ENCODE measurements around the gene LSM14A.

Gene LSM14A

DNA sequence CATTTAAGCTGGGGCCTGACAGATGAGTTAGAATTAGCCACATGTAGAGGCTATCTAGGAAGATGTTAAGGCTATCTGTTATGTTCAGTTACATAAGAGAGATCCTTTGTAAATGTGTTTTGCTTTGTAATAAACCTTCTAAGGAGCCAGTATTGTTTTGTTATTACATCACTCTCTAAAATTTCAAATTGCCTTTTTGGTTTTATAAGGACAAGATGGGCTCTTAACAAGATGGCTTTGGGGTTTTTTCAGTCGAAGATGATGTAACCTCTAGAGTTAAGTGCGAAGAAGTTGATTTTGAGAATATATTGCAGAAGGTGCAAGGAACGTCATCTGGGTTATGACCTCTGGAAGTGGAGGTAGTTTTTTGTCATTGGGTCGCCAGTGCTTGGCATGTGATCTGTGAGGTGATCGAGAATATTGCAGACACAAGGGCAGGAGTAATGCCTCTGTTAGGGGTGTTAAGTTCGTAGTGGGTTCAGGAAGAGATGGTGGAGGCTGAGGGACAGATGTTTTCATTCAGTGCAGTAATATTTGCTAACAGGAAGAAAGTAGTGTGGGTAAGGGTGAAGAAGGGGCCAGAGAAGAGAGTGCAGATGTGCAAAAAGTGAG, 12.7 kb downstream of the LSM14A start:
- TF ChIP-seq, protein P1, sequence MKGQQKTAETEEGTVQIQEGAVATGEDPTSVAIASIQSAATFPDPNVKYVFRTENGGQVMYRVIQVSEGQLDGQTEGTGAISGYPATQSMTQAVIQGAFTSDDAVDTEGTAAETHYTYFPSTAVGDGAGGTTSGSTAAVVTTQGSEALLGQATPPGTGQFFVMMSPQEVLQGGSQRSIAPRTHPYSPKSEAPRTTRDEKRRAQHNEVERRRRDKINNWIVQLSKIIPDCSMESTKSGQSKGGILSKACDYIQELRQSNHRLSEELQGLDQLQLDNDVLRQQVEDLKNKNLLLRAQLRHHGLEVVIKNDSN (IDR thresholded peaks at IDR 0.05) = no peak
- TF ChIP-seq FOXM1 (IDR thresholded peaks at IDR 0.05; ENCODE audit: borderline replicate concordance, low read depth) (no peak), EP300 (IDR thresholded peaks at IDR 0.05; ENCODE audit: borderline replicate concordance) (no peak), RAD21 (IDR thresholded peaks at IDR 0.05; ENCODE audit: low read depth) (no peak), ZBTB7A (IDR thresholded peaks at IDR 0.05; ENCODE audit: low read depth) (no peak)

DNA sequence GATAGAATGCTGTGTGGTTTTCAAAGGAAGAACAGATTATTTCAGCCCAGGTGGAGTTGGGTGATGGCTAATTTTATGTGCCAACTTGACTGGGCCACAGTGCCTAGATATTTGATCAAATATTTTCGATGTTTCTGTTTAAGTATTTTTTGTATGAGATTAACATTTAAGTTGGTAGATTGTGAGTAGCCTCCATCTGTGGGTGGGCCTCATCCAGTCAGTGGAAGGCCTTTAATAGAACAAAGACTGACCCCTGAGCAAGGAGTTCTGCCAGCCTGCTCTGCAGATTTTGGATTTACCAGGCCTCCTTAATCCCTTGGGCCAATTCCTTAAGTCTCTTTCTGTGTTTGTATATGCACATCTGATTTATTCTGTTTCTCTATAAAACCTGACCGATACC, 13.9 kb downstream of the LSM14A start:
- TF ChIP-seq NFIC (IDR thresholded peaks at IDR 0.05) = no peak
- TF ChIP-seq, protein P2, sequence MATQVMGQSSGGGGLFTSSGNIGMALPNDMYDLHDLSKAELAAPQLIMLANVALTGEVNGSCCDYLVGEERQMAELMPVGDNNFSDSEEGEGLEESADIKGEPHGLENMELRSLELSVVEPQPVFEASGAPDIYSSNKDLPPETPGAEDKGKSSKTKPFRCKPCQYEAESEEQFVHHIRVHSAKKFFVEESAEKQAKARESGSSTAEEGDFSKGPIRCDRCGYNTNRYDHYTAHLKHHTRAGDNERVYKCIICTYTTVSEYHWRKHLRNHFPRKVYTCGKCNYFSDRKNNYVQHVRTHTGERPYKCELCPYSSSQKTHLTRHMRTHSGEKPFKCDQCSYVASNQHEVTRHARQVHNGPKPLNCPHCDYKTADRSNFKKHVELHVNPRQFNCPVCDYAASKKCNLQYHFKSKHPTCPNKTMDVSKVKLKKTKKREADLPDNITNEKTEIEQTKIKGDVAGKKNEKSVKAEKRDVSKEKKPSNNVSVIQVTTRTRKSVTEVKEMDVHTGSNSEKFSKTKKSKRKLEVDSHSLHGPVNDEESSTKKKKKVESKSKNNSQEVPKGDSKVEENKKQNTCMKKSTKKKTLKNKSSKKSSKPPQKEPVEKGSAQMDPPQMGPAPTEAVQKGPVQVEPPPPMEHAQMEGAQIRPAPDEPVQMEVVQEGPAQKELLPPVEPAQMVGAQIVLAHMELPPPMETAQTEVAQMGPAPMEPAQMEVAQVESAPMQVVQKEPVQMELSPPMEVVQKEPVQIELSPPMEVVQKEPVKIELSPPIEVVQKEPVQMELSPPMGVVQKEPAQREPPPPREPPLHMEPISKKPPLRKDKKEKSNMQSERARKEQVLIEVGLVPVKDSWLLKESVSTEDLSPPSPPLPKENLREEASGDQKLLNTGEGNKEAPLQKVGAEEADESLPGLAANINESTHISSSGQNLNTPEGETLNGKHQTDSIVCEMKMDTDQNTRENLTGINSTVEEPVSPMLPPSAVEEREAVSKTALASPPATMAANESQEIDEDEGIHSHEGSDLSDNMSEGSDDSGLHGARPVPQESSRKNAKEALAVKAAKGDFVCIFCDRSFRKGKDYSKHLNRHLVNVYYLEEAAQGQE (IDR thresholded peaks at IDR 0.05; ENCODE audit: low read depth) = no peak
- TF ChIP-seq CEBPB (IDR thresholded peaks at IDR 0.05) = no peak
- no peak for TF ChIP-seq ZBTB7A (IDR thresholded peaks at IDR 0.05; ENCODE audit: low read depth)
- TF ChIP-seq CREB1 (IDR thresholded peaks at IDR 0.05; ENCODE audit: low read depth) = no peak
- no peak for TF ChIP-seq EGR1 (IDR thresholded peaks at IDR 0.05)
- TF ChIP-seq FOXM1 (IDR thresholded peaks at IDR 0.05; ENCODE audit: borderline replicate concordance, low read depth) = no peak
- TF ChIP-seq TAF1 (IDR thresholded peaks at IDR 0.05; ENCODE audit: low read depth) = no peak
- TF ChIP-seq YY1 (IDR thresholded peaks at IDR 0.05; ENCODE audit: low read depth) = no peak
- TF ChIP-seq, protein P3, sequence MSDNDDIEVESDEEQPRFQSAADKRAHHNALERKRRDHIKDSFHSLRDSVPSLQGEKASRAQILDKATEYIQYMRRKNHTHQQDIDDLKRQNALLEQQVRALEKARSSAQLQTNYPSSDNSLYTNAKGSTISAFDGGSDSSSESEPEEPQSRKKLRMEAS (IDR thresholded peaks at IDR 0.05) = no peak
- TF ChIP-seq, protein P1 (IDR thresholded peaks at IDR 0.05) = no peak
- TF ChIP-seq TEAD4 (IDR thresholded peaks at IDR 0.05) = no peak
- TF ChIP-seq TCF12 (IDR thresholded peaks at IDR 0.05; ENCODE audit: low read depth) = no peak

DNA sequence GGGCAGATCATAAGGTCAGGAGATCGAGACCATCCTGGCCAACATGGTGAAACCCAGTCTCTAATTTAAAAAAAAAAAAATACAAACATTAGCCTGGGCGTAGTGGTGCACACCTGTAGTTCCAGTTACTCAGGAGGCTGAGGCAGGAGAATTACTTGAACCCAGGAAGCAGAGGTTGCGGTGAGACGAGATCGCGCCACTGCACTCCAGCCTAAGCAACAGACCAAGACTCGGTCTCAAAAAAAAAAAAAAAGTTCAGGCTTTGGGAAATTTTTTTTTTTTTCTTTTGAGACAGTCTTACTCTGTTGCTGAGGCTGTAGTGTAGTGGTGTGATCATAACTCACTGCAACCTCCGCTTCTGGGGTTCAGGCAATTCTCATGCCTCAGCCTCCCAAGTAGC, 14.7 kb downstream of the LSM14A start:
- TF ChIP-seq RAD21 (IDR thresholded peaks at IDR 0.05; ENCODE audit: low read depth) (no peak), ZBTB7A (IDR thresholded peaks at IDR 0.05; ENCODE audit: low read depth) (no peak), NFIC (IDR thresholded peaks at IDR 0.05) (no peak), TCF12 (IDR thresholded peaks at IDR 0.05; ENCODE audit: low read depth) (no peak), CREB1 (IDR thresholded peaks at IDR 0.05; ENCODE audit: low read depth) (no peak), EP300 (IDR thresholded peaks at IDR 0.05; ENCODE audit: borderline replicate concordance) (no peak), CEBPB (IDR thresholded peaks at IDR 0.05) (no peak), YY1 (IDR thresholded peaks at IDR 0.05; ENCODE audit: low read depth) (no peak), TEAD4 (IDR thresholded peaks at IDR 0.05) (no peak), EGR1 (IDR thresholded peaks at IDR 0.05) (no peak), TAF1 (IDR thresholded peaks at IDR 0.05; ENCODE audit: low read depth) (no peak), FOXM1 (IDR thresholded peaks at IDR 0.05; ENCODE audit: borderline replicate concordance, low read depth) (no peak)
- TF ChIP-seq, protein P3 (IDR thresholded peaks at IDR 0.05) = no peak
- TF ChIP-seq, protein P1 (IDR thresholded peaks at IDR 0.05) = no peak
- TF ChIP-seq, protein P2 (IDR thresholded peaks at IDR 0.05; ENCODE audit: low read depth) = no peak

DNA sequence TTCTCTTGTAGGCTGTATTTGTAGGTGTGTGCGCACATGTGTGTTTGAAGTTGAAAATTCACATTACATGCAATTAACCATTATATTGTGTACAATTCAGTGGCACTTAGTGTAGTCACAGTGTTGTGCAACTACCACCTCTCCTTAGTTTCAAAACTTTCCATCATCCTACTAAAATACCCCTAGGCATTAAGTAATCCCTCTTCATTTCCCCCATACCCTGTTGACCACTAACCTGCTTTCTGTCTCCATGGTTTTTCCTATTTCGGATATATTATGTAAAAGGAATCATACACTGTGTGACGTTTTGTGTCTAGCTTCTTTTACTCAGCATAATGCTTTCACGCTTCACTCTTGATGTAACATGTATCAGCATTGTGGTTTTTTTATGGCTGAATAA, 16.1 kb downstream of the LSM14A start:
- TF ChIP-seq TCF12 (IDR thresholded peaks at IDR 0.05; ENCODE audit: low read depth) (no peak), FOXM1 (IDR thresholded peaks at IDR 0.05; ENCODE audit: borderline replicate concordance, low read depth) (no peak), YY1 (IDR thresholded peaks at IDR 0.05; ENCODE audit: low read depth) (no peak), EP300 (IDR thresholded peaks at IDR 0.05; ENCODE audit: borderline replicate concordance) (no peak)
- TF ChIP-seq, protein P1 (IDR thresholded peaks at IDR 0.05) = no peak

DNA sequence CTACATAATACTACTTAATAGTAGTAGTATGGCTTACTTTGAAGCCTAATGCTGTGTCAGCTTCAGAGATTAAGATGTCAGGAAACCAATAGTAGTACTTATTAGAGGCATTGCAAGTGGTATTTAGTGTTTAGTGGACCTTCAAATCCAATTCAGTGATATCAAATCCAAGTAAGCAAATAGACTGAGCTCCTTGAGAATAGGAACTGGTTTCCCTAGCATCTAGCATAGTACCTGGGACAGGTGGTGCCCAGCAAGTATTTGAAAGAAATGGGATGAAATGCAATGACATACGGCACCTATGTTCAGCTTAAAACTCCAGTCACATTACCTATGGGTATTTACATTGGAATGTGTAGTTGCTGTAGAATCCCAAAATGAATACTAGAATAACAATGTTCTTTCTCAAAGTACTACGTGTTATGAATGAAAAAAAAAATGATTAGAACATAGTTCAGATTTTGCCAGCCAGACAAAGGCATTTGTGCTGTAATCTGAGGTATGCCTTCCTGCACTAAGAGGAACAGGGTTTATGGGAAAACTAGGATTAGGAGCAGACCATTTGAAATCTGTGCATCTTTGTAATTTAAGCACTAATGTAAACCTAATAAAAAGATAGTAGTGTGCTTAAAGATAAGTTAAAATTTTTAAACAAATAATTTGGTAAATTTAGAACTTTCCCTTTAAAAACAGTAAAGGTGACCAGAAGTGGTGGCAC, 17.1 kb downstream of the LSM14A start:
- no peak for TF ChIP-seq NFIC (IDR thresholded peaks at IDR 0.05)
- TF ChIP-seq FOXM1 (IDR thresholded peaks at IDR 0.05; ENCODE audit: borderline replicate concordance, low read depth) = no peak
